HL-60/S4 treated with phorbol 12-myristate 13-acetate at 8.2 ng/mL for 4 days and 3 days (cell line): Measurements from ENCODE around the gene CEBPG.

ENCODE experiments used
- in situ Hi-C: fragments of 300-500 bp; cut with MboI; formaldehyde crosslinking; loops from 2 replicates; pipeline ENCODE4 v1.15.0; 2022; ENCODE audit warnings: low sequenced_read_pairs

The CEBPG gene

GRCh38 chr19:33394723-33395560 is 21.4 kb downstream of the CEBPG start:
- in situ Hi-C loops, result no loop called here

- in situ Hi-C loops, result no loop called here
These were observed 22.3 kb downstream of the CEBPG start for GRCh38 chr19:33395561-33396550.

- in situ Hi-C loops, result no loop called here
These were observed 23.4 kb downstream of the CEBPG start for GRCh38 chr19:33396701-33397535.

- in situ Hi-C loops, result no loop called here
These were observed 24.2 kb downstream of the CEBPG start for GRCh38 chr19:33397536-33398360.

GRCh38 chr19:33398361-33399060 is 25.0 kb downstream of the CEBPG start:
- in situ Hi-C loops, result no loop called here

GRCh38 chr19:33399081-33399744 is 25.7 kb downstream of the CEBPG start:
- in situ Hi-C loops, result no loop called here

- in situ Hi-C loops, result loop anchor here (10.0 to 25.0 kb wide), 3 partner anchors 95 to 263 kb away; partner anchors contain the start of genes CEBPA and WDR88
These were observed 26.5 kb downstream of the CEBPG start for GRCh38 chr19:33399745-33400681.

GRCh38 chr19:33400856-33401682 is 27.6 kb downstream of the CEBPG start:
- in situ Hi-C loops, result loop anchor here (10.0 to 25.0 kb wide), 3 partner anchors 96 to 264 kb away; partner anchors contain the start of genes CEBPA and WDR88

GRCh38 chr19:33401683-33402420 is 28.3 kb downstream of the CEBPG start:
- in situ Hi-C loops, result loop anchor here (10.0 to 25.0 kb wide), 3 partner anchors 97 to 265 kb away; partner anchors contain the start of genes CEBPA and WDR88

GRCh38 chr19:33402421-33403220 is 29.1 kb downstream of the CEBPG start:
- in situ Hi-C loops, result loop anchor here (10.0 to 25.0 kb wide), 3 partner anchors 98 to 265 kb away; partner anchors contain the start of genes CEBPA and WDR88

- in situ Hi-C loops, result loop anchor here (10.0 to 25.0 kb wide), 3 partner anchors 99 to 266 kb away; partner anchors contain the start of genes CEBPA and WDR88
These were observed 29.9 kb downstream of the CEBPG start for GRCh38 chr19:33403221-33403972.

- in situ Hi-C loops, result loop anchor here (10.0 to 25.0 kb wide), 3 partner anchors 99 to 267 kb away; partner anchors contain the start of genes CEBPA and WDR88
These were observed 30.4 kb downstream of the CEBPG start for GRCh38 chr19:33403973-33404304.

GRCh38 chr19:33404506-33405253 is 31.2 kb downstream of the CEBPG start:
- in situ Hi-C loops, result loop anchor here (10.0 to 25.0 kb wide), 3 partner anchors 100 to 267 kb away; partner anchors contain the start of genes CEBPA and WDR88
